Measurements from ENCODE around the gene ADAMTS18. TPM values are rescaled to one million over a fixed set of nuclear protein-coding genes. Genes with fewer than 3 reads are reported as not detected.

ADAMTS18 gene
- total and polyA plus RNA-seq, 2 of the 8 experiments (the other 6 are each of a cell fraction or from before 2014, with no cell fraction given): 0.05 to 0.19 TPM

- H4K5ac ChIP-seq (ENCODE audit: insufficient read length, low read depth, low read length): no peak overlapping the region
- no peak overlapping the region for H2BK12ac ChIP-seq (ENCODE audit: low read depth, low read length)
- ChIA-PET CTCF (ENCODE audit: partially characterized antibody) (interaction anchor here (1.2 to 3.3 kb wide), 4 partner anchors 8 to 193 kb away, joined by 3 to 15 read pairs (median 5); no protein-coding TSS in a partner anchor), POLR2A (ENCODE audit: partially characterized antibody) (interaction anchor here (1.1 kb wide), 1 partner anchor 18 kb away, joined by 3 read pairs; the partner anchor contains the start of gene ADAMTS18)
- no peaks in the 10 kb centered on the region for H3K79me2 ChIP-seq (ENCODE audit: control insufficient read depth in 1 of 2, insufficient read depth in 2 of 2, low read length in 2 of 2)
- no peaks in the 10 kb centered on the region; the same call in 1 of the 2 replicates for H3K23me2 ChIP-seq (ENCODE audit: low read depth, low read length)
- no peak overlapping the region for H3K9ac ChIP-seq (replicated peaks in 1 of 4; ENCODE audit: extremely low read depth in 1 of 4, low read depth in 3 of 4, low read length in 3 of 4)
- no peak overlapping the region for H3K4me2 ChIP-seq (ENCODE audit: insufficient read depth in 1 of 2, low read depth in 2 of 2, low read length in 2 of 2)
- H2BK20ac ChIP-seq (ENCODE audit: low read length): no peak overlapping the region
- H3K56ac ChIP-seq (replicated peaks; ENCODE audit: insufficient read length, low read depth, low read length): no peak overlapping the region
- no peak overlapping the region for H3K14ac ChIP-seq (ENCODE audit: insufficient read length)
- H3K23ac ChIP-seq (ENCODE audit: insufficient read length): no peak overlapping the region
- no peaks in the 10 kb centered on the region for H3K4me1 ChIP-seq (replicated peaks in 1 of 4; ENCODE audit: control insufficient read depth in 3 of 4, insufficient read depth in 4 of 4, low read length in 3 of 4)
- no peak overlapping the region for H3K4ac ChIP-seq (replicated peaks; ENCODE audit: insufficient read length, low read depth, low read length)
- no peak for DNase-seq (ENCODE audit: low read depth in 1 of 2, low spot score in 2 of 2)
- H2BK120ac ChIP-seq (replicated peaks; ENCODE audit: low read depth, low read length): no peak overlapping the region
- no peaks in the 10 kb centered on the region for H3K9me3 ChIP-seq (ENCODE audit: insufficient read depth in 2 of 2, low read depth in 1 of 2, low read length in 1 of 2)
- H3K79me1 ChIP-seq (ENCODE audit: low read depth, low read length): no peaks in the 10 kb centered on the region
- no peak overlapping the region for H2AK5ac ChIP-seq (ENCODE audit: low read depth, low read length)
- H2AFZ ChIP-seq (ENCODE audit: low read length): no peak overlapping the region
- no peak overlapping the region for H2BK5ac ChIP-seq (ENCODE audit: low read depth, low read length)
- H3K36me3 ChIP-seq (ENCODE audit: control insufficient read depth in 2 of 4, insufficient read depth in 4 of 4, low read length in 3 of 4): no peaks in the 10 kb centered on the region
- no peak overlapping the region for H3K4me3 ChIP-seq (ENCODE audit: extremely low read depth in 1 of 4, insufficient read depth in 2 of 4, low read depth in 3 of 4, low read length in 4 of 4)
- H4K91ac ChIP-seq (replicated peaks; ENCODE audit: insufficient read length, low read length): no peak overlapping the region
- WGBS, 2 experiments (ENCODE audit: extremely low coverage in 1 of 2, insufficient coverage in 1 of 2, insufficient read length in 1 of 2, insufficient replicate concordance in 2 of 2, low coverage in 1 of 2, low lambda C conversion rate in 2 of 2, missing lambda C conversion rate in 1 of 2): 90% methylated on average over 1 of the region's 1 CpG; no CpG with 5 or more reads in 1 of the 2 experiments
- H4K20me1 ChIP-seq (replicated peaks in 1 of 2; ENCODE audit: control insufficient read depth in 1 of 2, insufficient read depth in 2 of 2, low read length in 2 of 2): no peaks in the 10 kb centered on the region
- H4K8ac ChIP-seq (ENCODE audit: extremely low read depth, insufficient read depth, low read length): no peak overlapping the region
- H3K27me3 ChIP-seq (replicated peaks in 1 of 4; ENCODE audit: control insufficient read depth in 3 of 4, extremely low read depth in 1 of 4, insufficient read depth in 3 of 4, low read length in 3 of 4): no peaks in the 10 kb centered on the region
- no peak for FAIRE-seq
- no peak overlapping the region for H2BK15ac ChIP-seq (ENCODE audit: low read length)
- H3K27ac ChIP-seq (ENCODE audit: low read depth, low read length): no peak overlapping the region
- no peak overlapping the region for H3K18ac ChIP-seq (ENCODE audit: extremely low read depth, low read length)
- no peak for TF ChIP-seq TBP (IDR thresholded peaks at IDR 0.05; ENCODE audit: low read depth, low read length)
- TF ChIP-seq CTCF (IDR thresholded peaks at IDR 0.05; ENCODE audit: control extremely low read depth in 1 of 3, insufficient read depth in 1 of 3, low read depth in 1 of 3, low read length in 3 of 3): no peak
- no peak for TF ChIP-seq SUZ12 (IDR thresholded peaks at IDR 0.05; ENCODE audit: low read length)
- no peak for TF ChIP-seq CHD1 (IDR thresholded peaks at IDR 0.05; ENCODE audit: low read depth, low read length)
- TF ChIP-seq SIRT6 (IDR thresholded peaks at IDR 0.05; ENCODE audit: low read length): no peak
- TF ChIP-seq EP300 (IDR thresholded peaks at IDR 0.05; ENCODE audit: borderline replicate concordance in 1 of 2, low read depth in 2 of 2, low read length in 2 of 2): no peak
- no peak for TF ChIP-seq E2F6 (IDR thresholded peaks at IDR 0.05)
- TF ChIP-seq TCF12 (IDR thresholded peaks at IDR 0.05; ENCODE audit: low read depth, low read length): no peak
- TF ChIP-seq SIN3A (conservative IDR thresholded peaks at IDR 0.05 in 1 of 2, IDR thresholded peaks at IDR 0.05 in 1 of 2; ENCODE audit: low read depth in 1 of 2, low read length in 2 of 2): no peak
- TF ChIP-seq TAF7 (optimal IDR thresholded peaks at IDR 0.05; ENCODE audit: borderline replicate concordance, low read depth, low read length): no peak
Observed at GRCh38 chr16:77416939-77417480, 17.8 kb downstream of the ADAMTS18 start.

All from H1 (cell line).